Mononuclear cell (primary cell): ENCODE data around the gene C1orf87. TPM values are rescaled to one million over a fixed set of nuclear protein-coding genes. Genes with fewer than 3 reads are reported as not detected.
"Not testable (repeated sequence)": the region's sequence is repeated elsewhere in the genome, so short reads cannot be mapped to it uniquely, and the experiment has no call there.

ENCODE experiments used
- H3K27me3 ChIP-seq: 2 replicates; pipeline ENCODE4 v1.6.0; 2011; ENCODE audit warnings: low read length, control low read depth; ENCODE audit not compliant: insufficient read depth
- H3K4me1 ChIP-seq: 2 replicates; pipeline ENCODE4 v1.5.1; 2011; ENCODE audit warnings: mild to moderate bottlenecking, low read length, control low read depth; ENCODE audit not compliant: insufficient read depth
- H3K4me3 ChIP-seq: 2 replicates; pipeline ENCODE4 v1.5.1; 2011; ENCODE audit warnings: mild to moderate bottlenecking, low read length, moderate library complexity
- H3K9me3 ChIP-seq: 2 replicates; pipeline ENCODE4 v1.5.1; 2011; ENCODE audit warnings: low read depth, mild to moderate bottlenecking, control low read depth, low read length
- total RNA-seq: library from RNA; depleted of rRNA; stranded (reverse); fragments of >200 nt; gene quantifications from one replicate; pipeline ENCODE4 v1.2.3, GENCODE V29; 2012

Gene C1orf87
- total RNA-seq, 1 donor: not detected

- Histone ChIP-seq H3K4me1 (no peaks in the 10 kb centered on the region), H3K27me3 (no peaks in the 10 kb centered on the region), H3K9me3 (no peaks in the 10 kb centered on the region), H3K4me3 (no peak overlapping the region)
Measured at GRCh38 chr1:59992040-59992820, 81.3 kb downstream of the C1orf87 start.

- Histone ChIP-seq H3K27me3 (no peaks in the 10 kb centered on the region), H3K9me3 (no peaks in the 10 kb centered on the region), H3K4me1 (no peaks in the 10 kb centered on the region), H3K4me3 (no peak overlapping the region)
Measured at GRCh38 chr1:59990470-59990869, 83.1 kb downstream of the C1orf87 start.

- Histone ChIP-seq H3K4me1 (no peaks in the 10 kb centered on the region), H3K27me3 (no peaks in the 10 kb centered on the region), H3K4me3 (no peak overlapping the region), H3K9me3 (no peaks in the 10 kb centered on the region)
Measured at GRCh38 chr1:59986516-59987310, 86.9 kb downstream of the C1orf87 start.

- H3K27me3 ChIP-seq: no peaks in the 10 kb centered on the region
- no peaks in the 10 kb centered on the region for H3K9me3 ChIP-seq
- H3K4me1 ChIP-seq: no peaks in the 10 kb centered on the region
- H3K4me3 ChIP-seq: no peak overlapping the region
Measured at GRCh38 chr1:59985911-59986515, 87.6 kb downstream of the C1orf87 start.

GRCh38 chr1:59979666-59980065 is 93.9 kb downstream of the C1orf87 start:
- Histone ChIP-seq H3K9me3 (no peaks in the 10 kb centered on the region), H3K4me3 (no peak overlapping the region), H3K27me3 (no peaks in the 10 kb centered on the region), H3K4me1 (no peaks in the 10 kb centered on the region)

GRCh38 chr1:59978511-59978910 is 95.1 kb downstream of the C1orf87 start:
- Histone ChIP-seq H3K27me3 (no peaks in the 10 kb centered on the region), H3K9me3 (no peaks in the 10 kb centered on the region), H3K4me3 (no peak overlapping the region), H3K4me1 (no peaks in the 10 kb centered on the region)

GRCh38 chr1:59978026-59978425 is 95.5 kb downstream of the C1orf87 start:
- H3K4me1 ChIP-seq: no peaks in the 10 kb centered on the region
- no peak overlapping the region for H3K4me3 ChIP-seq
- no peaks in the 10 kb centered on the region for H3K9me3 ChIP-seq
- H3K27me3 ChIP-seq: no peaks in the 10 kb centered on the region

- Histone ChIP-seq H3K4me3 (no peak overlapping the region), H3K9me3 (no peaks in the 10 kb centered on the region), H3K27me3 (no peaks in the 10 kb centered on the region), H3K4me1 (no peaks in the 10 kb centered on the region)
Measured at GRCh38 chr1:59977075-59977410, 96.5 kb downstream of the C1orf87 start.

GRCh38 chr1:59976194-59977074 is 97.1 kb downstream of the C1orf87 start:
- Histone ChIP-seq H3K9me3 (no peaks in the 10 kb centered on the region), H3K4me3 (no peak overlapping the region), H3K4me1 (peaks cover under 1% of the 10 kb centered on the region), H3K27me3 (no peaks in the 10 kb centered on the region)

- Histone ChIP-seq H3K9me3 (no peaks in the 10 kb centered on the region), H3K27me3 (no peaks in the 10 kb centered on the region), H3K4me3 (no peak overlapping the region), H3K4me1 (peaks cover 4% of the 10 kb centered on the region)
Measured at GRCh38 chr1:59973719-59974118, 99.9 kb downstream of the C1orf87 start.

GRCh38 chr1:59972216-59972927 is 101.2 kb downstream of the C1orf87 start:
- Histone ChIP-seq H3K4me1 (peaks cover 4% of the 10 kb centered on the region), H3K4me3 (no peak overlapping the region), H3K9me3 (no peaks in the 10 kb centered on the region), H3K27me3 (no peaks in the 10 kb centered on the region)

- Histone ChIP-seq H3K9me3 (no peaks in the 10 kb centered on the region), H3K27me3 (no peaks in the 10 kb centered on the region), H3K4me3 (no peak overlapping the region), H3K4me1 (peaks cover 4% of the 10 kb centered on the region)
Measured at GRCh38 chr1:59971464-59971911, 102.1 kb downstream of the C1orf87 start.

- H3K9me3 ChIP-seq, H3K27me3 ChIP-seq, H3K4me3 ChIP-seq, H3K4me1 ChIP-seq: not testable (repeated sequence)
Measured at GRCh38 chr1:59969542-59970175, 103.9 kb downstream of the C1orf87 start.

GRCh38 chr1:59968746-59969145 is 104.8 kb downstream of the C1orf87 start:
- not testable (repeated sequence) for H3K4me1 ChIP-seq, H3K27me3 ChIP-seq, H3K4me3 ChIP-seq, H3K9me3 ChIP-seq
